ENCODE measurements around the gene NUFIP2.

DNA sequence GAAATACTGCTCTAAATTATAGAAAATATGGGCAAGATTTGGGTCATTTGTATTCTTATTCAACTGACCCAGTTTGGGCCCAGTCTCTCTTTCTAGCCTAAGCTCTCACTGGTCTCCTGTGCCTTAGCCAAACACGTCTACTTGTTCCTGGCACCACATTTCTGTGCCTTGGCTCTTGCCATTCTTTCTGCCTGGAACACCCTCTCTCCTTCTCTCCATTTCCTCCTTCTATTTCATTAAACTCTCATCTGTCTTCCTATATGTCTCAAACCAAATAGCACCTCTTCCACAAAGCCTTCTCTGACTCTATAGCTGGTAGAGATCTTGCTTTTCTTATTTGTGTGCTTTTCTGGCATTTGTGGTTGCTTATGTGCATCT, 37.7 kb upstream of the NUFIP2 start:
- TF ChIP-seq EZH2 (IDR thresholded peaks at IDR 0.05; ENCODE audit: insufficient read depth, poor library complexity, severe bottlenecking) (no peak), EZH2phosphoT487 (IDR thresholded peaks at IDR 0.05; ENCODE audit: insufficient read depth, low read depth) (no peak)

All from GM23248 (cell line).